Effector memory CD8-positive, alpha-beta T cell (primary cell): ENCODE data around the gene TOR2A.
A peak's percentile ranks its signal among the peaks of the same experiment; 100 is the strongest.
"Not testable (repeated sequence)": the region's sequence is repeated elsewhere in the genome, so short reads cannot be mapped to it uniquely, and the experiment has no call there.

ENCODE experiments used
- ATAC-seq: fragments of 150-1000 bp; cut with Tn5 transposase; replicated peaks from 2 replicates; pipeline ENCODE4 v1.10.0; 2021; ENCODE audit warnings: mild to moderate bottlenecking, moderate library complexity
- DNase-seq, 3 experiments: peaks; one replicate each; pipeline ENCODE4 v3.0.0; 2021
- H3K27ac Mint-ChIP-seq, 2 donors: one replicate each; pipeline ENCODE4 v1.8.0; 2022; ENCODE audit warnings: mild to moderate bottlenecking in 2 of 2, mixed read lengths in 2 of 2, moderate library complexity in 2 of 2
- H3K27me3 Mint-ChIP-seq, 2 donors: one replicate each; pipeline ENCODE4 v1.8.0; 2022; ENCODE audit warnings: mixed read lengths in 2 of 2
- H3K36me3 Mint-ChIP-seq: one replicate; pipeline ENCODE4 v1.8.0; 2022; ENCODE audit warnings: mild to moderate bottlenecking, moderate library complexity, mixed read lengths; ENCODE audit not compliant: insufficient read depth
- H3K4me1 Mint-ChIP-seq, 2 donors: one replicate each; pipeline ENCODE4 v1.8.0; 2022; ENCODE audit warnings: low read depth in 2 of 2, mixed read lengths in 2 of 2
- H3K4me3 Mint-ChIP-seq, 2 donors: one replicate each; pipeline ENCODE4 v1.8.0; 2022; ENCODE audit warnings: mild to moderate bottlenecking in 2 of 2, mixed read lengths in 2 of 2, moderate library complexity in 2 of 2
- H3K9me3 Mint-ChIP-seq, 2 donors: one replicate each; pipeline ENCODE4 v1.8.0; 2022; ENCODE audit warnings: mixed read lengths in 2 of 2

TOR2A gene

DNA sequence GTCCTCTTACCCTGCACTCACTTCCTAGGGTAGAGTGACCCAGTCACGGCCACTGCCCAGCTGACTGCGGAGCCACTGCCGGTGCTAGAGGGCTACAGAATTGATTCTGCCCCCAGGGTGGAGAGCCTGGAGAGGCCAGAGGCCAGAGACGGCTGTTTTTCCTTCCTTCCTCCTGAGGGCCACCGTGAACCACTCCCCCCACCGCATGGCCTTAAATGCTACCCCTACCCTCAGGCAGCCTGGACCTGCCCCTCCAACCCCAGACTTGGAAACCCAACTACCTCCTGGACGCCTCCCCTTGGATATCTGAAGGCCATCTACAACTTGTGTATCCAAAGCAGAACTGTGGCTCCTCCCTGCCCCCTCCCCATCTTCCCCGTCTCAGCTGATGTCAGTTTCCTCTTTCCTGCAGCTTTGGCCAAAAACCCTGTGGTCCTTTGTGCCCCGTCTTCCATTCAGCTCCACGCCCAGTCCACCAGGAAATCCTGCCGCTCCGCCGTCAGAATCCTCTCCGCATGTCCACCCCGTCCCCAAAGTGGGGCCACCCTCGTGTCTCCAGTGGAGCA, 27.1 kb upstream of the TOR2A start:
- Mint-ChIP-seq H3K9me3 (no peaks in the 10 kb centered on the region), H3K4me1 (peaks cover 50 to 53% of the 10 kb centered on the region in 2 donors), H3K27ac (peak overlapping the region; percentile 95), H3K36me3 (peaks cover 71% of the 10 kb centered on the region), H3K4me3 (no peak overlapping the region), H3K27me3 (no peaks in the 10 kb centered on the region)
- DNase-seq (no peak), ATAC-seq (no peak)

DNA sequence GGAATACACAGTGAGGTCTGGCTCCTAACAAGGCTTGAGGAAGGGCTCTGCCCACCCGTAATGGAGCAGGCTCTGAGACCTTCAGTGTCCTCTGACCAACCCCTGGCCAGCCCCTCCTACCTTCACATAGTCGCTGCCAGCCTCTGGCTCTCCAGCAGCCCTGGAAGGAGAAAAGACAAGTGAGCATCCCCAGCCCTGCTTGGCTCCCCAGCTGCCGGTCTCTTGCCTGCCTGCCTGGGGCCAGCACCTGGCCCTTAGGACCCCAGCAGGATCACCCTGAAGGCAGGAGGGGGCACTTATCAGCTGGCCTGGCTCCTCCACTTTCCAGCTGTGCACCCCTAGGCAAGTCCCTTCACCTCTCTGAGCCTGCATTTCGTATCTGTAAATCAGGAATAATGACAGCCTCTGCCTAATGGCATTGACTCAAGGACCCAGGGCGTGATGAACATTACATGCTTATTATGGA, 26.4 kb upstream of the TOR2A start:
- DNase-seq (no peak), ATAC-seq (no peak)
- Mint-ChIP-seq H3K27ac (peak overlapping the region in 1 of 2 donors; percentile 95), H3K4me3 (no peak overlapping the region), H3K4me1 (peaks cover 46 to 47% of the 10 kb centered on the region in 2 donors), H3K36me3 (peaks cover 68% of the 10 kb centered on the region), H3K9me3 (no peaks in the 10 kb centered on the region), H3K27me3 (no peaks in the 10 kb centered on the region)

DNA sequence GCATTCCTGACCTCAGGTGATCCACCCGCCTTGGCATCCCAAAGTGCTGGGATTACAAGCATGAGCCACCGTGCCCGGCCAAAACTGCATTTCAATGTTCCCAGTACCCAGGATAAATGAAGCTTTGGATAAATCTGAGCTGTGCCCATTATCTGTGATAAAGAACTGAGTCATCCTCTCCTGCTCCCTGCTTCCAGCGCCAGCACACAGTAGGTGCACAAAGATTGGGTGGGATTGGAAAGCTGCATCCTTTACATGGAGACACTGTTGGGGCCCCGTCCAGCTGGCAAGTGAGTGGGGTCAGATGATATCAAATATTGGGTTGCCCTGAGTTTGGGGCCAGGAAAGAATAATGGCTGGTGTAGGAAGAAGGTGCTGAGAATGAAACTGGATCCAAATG, 26.0 kb upstream of the TOR2A start:
- H3K4me3 Mint-ChIP-seq: no peak overlapping the region
- DNase-seq (no peak), ATAC-seq (no peak)
- H3K27me3 Mint-ChIP-seq: no peaks in the 10 kb centered on the region
- peak overlapping the region in 1 of 2 donors; percentile 95 for H3K27ac Mint-ChIP-seq
- H3K4me1 Mint-ChIP-seq: peaks cover 42 to 43% of the 10 kb centered on the region in 2 donors
- peaks cover 66% of the 10 kb centered on the region for H3K36me3 Mint-ChIP-seq
- H3K9me3 Mint-ChIP-seq: no peaks in the 10 kb centered on the region

DNA sequence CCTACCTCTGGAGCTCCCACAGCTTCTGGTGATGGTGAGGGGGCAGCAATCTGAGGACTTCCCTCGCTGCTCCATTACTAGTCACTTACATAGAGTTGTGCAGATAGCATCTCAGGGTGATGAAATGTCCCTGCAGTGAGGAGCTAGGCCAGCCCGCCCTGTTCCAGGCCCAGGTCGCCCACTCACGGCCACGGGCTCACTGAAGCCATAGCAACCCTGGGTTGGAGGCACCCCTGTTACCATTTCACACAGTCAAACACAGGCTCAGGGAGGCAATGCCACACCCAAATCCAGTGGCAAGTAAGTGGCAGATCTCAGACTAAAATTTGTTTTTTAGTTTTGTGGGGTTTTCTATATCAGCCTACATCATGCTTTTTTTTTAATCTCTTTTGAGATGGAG, 23.7 kb upstream of the TOR2A start:
- peaks cover 54% of the 10 kb centered on the region for H3K36me3 Mint-ChIP-seq
- no peaks in the 10 kb centered on the region for H3K9me3 Mint-ChIP-seq
- peaks cover 23% of the 10 kb centered on the region in 2 donors for H3K4me1 Mint-ChIP-seq
- no peak for DNase-seq
- H3K4me3 Mint-ChIP-seq: no peak overlapping the region
- H3K27me3 Mint-ChIP-seq: no peaks in the 10 kb centered on the region
- ATAC-seq: no peak
- H3K27ac Mint-ChIP-seq: peak overlapping the region; percentile 87 to 94

DNA sequence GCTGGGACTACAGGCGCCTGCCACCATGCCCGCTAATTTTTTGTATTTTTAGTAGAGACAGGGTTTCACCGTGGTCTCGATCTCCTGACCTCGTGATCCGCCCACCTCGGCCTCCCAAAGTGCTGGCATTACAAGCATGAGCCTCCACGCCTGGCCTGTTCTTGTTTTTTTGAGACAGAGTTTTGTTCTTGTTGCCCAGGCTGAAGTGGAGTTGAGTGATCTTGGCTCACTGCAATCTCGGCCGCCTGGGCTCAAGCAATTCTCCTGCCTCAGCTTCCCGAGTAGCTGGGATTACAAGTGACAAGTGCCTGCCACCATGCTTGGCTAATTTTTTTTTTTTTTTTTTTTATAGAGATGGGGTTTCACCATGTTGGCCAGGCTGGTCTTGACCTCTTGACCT, 21.7 kb upstream of the TOR2A start:
- not testable (repeated sequence) for DNase-seq, H3K9me3 Mint-ChIP-seq, H3K4me3 Mint-ChIP-seq, H3K27me3 Mint-ChIP-seq, ATAC-seq, H3K27ac Mint-ChIP-seq
- peaks cover 6 to 16% of the 10 kb centered on the region in 2 donors for H3K4me1 Mint-ChIP-seq
- H3K36me3 Mint-ChIP-seq: peaks cover 49% of the 10 kb centered on the region

DNA sequence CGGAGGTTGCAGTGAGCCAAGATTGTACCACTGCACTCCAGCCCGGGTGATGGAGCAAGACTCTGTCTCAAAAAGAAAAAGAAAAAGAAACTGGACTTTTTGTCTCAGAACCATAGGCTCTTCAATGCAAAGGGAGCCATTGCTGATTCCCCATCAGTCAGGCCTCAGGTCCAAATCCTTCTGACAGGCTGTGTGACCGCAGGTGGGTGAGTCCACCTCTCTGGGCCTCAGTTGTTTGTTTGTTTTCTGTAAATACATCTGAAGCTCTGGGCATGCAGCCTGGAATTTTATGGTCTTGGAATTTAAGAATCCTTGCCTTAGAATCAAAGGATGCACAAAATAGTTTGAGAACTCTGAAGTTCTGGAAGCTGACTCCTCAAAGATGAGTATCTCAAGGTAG, 21.1 kb upstream of the TOR2A start:
- H3K4me3 Mint-ChIP-seq: no peak overlapping the region
- no peak overlapping the region for H3K27ac Mint-ChIP-seq
- no peak for ATAC-seq
- peaks cover 49% of the 10 kb centered on the region for H3K36me3 Mint-ChIP-seq
- peaks cover 11 to 21% of the 10 kb centered on the region in 2 donors for H3K4me1 Mint-ChIP-seq
- H3K27me3 Mint-ChIP-seq: no peaks in the 10 kb centered on the region
- DNase-seq: no peak
- H3K9me3 Mint-ChIP-seq: no peaks in the 10 kb centered on the region

DNA sequence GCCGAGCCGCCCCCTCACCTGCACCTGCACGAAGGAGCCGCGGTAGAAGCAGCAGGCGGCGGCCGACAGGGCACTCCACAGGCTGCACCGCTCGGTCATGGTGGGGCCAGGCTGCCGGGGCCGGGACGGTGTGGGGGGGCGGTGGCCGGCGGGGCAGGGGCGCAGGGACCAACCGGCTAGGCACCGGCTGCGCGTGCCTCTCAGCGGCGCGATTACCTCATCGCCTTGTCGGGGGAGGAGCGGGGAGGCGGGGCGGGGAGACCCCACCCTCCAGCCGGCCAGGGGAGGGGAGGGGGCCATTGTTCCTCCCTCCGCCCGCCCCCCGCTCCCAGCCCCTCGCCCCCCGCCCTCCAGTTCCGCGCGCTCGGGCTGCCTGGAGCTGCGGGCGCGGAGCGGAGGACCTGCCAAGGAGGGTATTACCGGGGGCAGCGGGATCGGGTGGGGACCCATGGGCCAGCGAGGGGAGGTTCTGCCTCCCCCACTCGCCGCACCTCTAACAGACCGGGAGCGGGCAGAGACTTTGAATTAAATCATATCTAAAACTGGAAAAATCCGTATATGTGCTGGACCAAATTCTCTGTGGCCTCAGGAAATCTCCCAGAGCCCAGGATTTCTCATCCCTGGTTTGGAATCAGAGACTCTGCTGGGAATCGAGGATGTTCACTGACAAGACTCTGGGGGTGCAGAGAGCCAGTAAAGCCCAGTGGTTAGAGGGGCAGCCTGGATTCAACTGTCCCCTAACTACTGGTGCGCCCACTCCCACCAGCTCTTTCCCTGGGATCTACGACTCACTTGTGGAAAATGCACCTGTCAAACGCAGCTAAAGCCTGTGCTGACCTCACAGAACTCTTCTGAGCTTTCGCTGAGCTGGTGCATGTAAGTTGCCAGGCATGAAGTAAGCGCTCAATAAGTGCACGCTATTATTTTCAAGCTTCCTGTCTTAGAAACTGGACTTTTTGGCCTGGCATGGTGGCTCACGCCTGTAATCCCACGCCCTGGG, 20.3 kb upstream of the TOR2A start:
- ATAC-seq: no peak
- no peaks in the 10 kb centered on the region for H3K27me3 Mint-ChIP-seq
- H3K4me3 Mint-ChIP-seq: no peak overlapping the region
- DNase-seq: no peak
- no peaks in the 10 kb centered on the region for H3K9me3 Mint-ChIP-seq
- H3K4me1 Mint-ChIP-seq: peaks cover 12 to 22% of the 10 kb centered on the region in 2 donors
- peaks cover 51% of the 10 kb centered on the region for H3K36me3 Mint-ChIP-seq
- no peak overlapping the region for H3K27ac Mint-ChIP-seq

- H3K9me3 Mint-ChIP-seq: no peaks in the 10 kb centered on the region
- no peak for ATAC-seq
- H3K27ac Mint-ChIP-seq: no peak overlapping the region
- H3K36me3 Mint-ChIP-seq: peaks cover 47% of the 10 kb centered on the region
- no peak for DNase-seq
- H3K4me3 Mint-ChIP-seq: no peak overlapping the region
- H3K4me1 Mint-ChIP-seq: peaks cover 12 to 24% of the 10 kb centered on the region in 2 donors
- no peaks in the 10 kb centered on the region for H3K27me3 Mint-ChIP-seq
Observed at GRCh38 chr9:127754099-127755060, 19.3 kb upstream of the TOR2A start.

DNA sequence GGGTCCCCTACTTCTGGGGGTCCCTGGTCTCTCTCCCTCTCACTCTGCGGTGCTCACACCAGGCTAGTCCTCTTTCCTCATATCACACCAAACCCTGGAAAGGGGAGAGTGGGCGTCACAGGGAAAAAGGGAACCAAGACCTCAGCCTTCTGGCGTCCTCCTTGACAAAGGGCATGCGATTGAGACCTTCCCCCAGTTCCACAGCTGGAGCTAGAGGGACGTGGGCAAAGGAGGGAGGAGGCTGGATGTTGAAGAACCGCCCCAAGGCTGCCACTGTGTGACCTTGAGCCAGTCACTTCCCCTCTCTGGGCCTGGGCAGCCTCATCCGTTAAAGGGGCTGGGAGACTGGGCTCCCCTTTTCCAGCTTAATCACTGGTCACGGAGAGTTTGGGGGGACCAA, 18.5 kb upstream of the TOR2A start:
- peaks cover 8 to 20% of the 10 kb centered on the region in 2 donors for H3K4me1 Mint-ChIP-seq
- H3K36me3 Mint-ChIP-seq: peaks cover 45% of the 10 kb centered on the region
- no peak for ATAC-seq
- peak overlapping the region in 1 of 2 donors; percentile 92 for H3K27ac Mint-ChIP-seq
- DNase-seq: no peak
- H3K4me3 Mint-ChIP-seq: no peak overlapping the region
- H3K9me3 Mint-ChIP-seq: no peaks in the 10 kb centered on the region
- H3K27me3 Mint-ChIP-seq: no peaks in the 10 kb centered on the region

DNA sequence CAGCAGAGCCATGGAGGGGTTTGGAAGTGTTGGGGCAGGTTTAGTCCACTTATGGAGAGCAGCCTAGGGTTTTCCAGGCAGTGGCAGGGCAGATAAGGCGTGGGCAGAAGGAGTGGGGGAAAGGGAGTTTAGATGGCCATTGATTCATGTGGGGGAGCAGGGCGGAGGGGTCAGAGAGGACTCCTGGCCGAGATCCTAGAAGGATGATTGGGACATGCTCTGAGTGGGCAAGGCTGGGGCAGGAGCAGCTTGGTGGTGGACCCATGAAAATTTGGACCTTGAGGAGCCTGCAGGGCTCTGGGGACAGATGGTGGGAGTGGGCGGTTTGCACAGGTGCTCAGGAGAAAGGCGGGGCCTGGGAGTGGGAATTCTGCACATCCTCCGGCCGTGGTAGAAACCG, 18.1 kb upstream of the TOR2A start:
- no peak overlapping the region for H3K4me3 Mint-ChIP-seq
- no peaks in the 10 kb centered on the region for H3K27me3 Mint-ChIP-seq
- no peak for DNase-seq
- peak overlapping the region in 1 of 2 donors; percentile 92 for H3K27ac Mint-ChIP-seq
- H3K9me3 Mint-ChIP-seq: no peaks in the 10 kb centered on the region
- ATAC-seq: no peak
- peaks cover 6 to 19% of the 10 kb centered on the region in 2 donors for H3K4me1 Mint-ChIP-seq
- peaks cover 45% of the 10 kb centered on the region for H3K36me3 Mint-ChIP-seq

DNA sequence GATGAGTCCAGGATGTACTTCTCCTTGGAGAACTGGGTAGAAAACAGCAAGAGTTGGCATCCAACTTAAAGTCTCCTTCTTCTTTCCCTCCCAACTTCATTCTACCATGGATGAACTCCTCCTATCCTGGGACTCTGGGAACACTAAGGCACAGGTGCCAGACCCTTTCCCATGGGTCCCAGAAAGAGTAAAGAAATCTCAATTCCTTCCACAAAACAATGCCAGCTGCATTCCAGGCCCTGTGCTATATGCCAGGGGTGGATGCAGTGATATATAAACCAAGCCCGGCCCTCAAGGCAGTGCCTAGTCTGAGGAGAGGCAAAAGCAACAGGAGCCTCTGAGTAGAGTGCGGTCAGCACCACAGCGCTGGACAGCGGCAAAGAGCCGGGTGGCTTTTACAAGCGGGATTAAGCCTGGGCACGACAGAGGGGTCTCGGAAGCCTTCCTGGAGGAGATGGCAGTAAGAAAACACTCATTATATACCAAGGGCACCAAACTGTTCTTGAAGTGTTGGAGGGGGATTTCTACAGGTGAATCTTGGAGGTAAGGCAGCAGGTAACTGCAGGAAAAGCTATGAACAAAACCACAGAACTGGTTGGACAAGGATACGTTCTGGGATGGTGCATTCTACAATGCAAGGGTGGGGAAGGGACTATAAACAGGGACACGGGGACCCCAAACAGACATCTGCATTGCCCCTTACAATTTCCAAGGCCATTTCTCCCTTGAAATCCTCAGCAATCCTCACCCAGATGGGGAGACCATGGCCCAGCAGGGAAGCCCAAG, 16.4 kb upstream of the TOR2A start:
- H3K27me3 Mint-ChIP-seq: no peaks in the 10 kb centered on the region
- peaks cover 50% of the 10 kb centered on the region for H3K36me3 Mint-ChIP-seq
- no peaks in the 10 kb centered on the region for H3K9me3 Mint-ChIP-seq
- peaks cover 9 to 26% of the 10 kb centered on the region in 2 donors for H3K4me1 Mint-ChIP-seq
- ATAC-seq: no peak
- no peak for DNase-seq
- H3K27ac Mint-ChIP-seq: peak overlapping the region; percentile 79 to 92
- H3K4me3 Mint-ChIP-seq: no peak overlapping the region

DNA sequence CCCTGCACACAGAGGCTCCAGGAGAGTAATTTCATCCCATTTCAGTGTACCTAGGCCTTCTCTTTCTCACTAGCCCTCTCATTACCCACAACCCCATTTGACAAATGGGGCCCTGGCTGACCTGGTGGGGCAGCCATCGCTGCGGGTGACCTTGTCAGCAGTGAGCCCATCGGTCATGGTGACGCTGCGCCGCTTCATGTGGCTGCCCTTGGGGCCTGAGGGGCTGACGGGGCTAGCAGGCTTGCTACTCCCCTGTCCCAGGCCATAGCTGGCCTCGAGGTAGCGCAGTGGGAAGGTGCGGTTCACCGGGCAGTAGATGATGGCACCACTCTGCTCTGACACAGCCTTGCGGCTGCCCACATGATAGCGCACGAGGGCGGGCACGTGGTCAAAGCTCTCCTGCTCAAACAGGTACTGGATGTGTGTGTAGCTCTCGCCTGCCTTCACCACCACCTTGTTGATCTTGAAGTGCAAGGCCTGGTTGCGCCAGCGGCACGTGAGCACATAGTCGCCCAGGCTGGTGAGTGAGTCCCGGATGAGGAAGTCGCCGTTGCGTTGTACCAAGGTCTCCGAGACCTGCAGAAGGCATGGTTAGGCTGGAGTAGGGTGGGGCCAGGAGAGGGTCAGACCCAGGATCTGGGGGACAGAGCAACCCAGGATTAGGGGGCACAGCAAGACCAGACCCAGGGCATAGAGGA, 14.1 kb upstream of the TOR2A start:
- Mint-ChIP-seq H3K36me3 (peaks cover 69% of the 10 kb centered on the region), H3K4me3 (no peak overlapping the region), H3K27ac (peak overlapping the region in 1 of 2 donors; percentile 91), H3K4me1 (peaks cover 9 to 26% of the 10 kb centered on the region in 2 donors), H3K9me3 (no peaks in the 10 kb centered on the region), H3K27me3 (no peaks in the 10 kb centered on the region)
- DNase-seq (no peak), ATAC-seq (no peak)
